KMS-11 (cell line): ENCODE data around the gene EGFL6.

ENCODE experiments used
- H2AFZ ChIP-seq: fragments of 200-600 bp; sonication (generic); 2 replicates; pipeline ENCODE4 v1.6.1; 2016; ENCODE audit warnings: antibody characterized with exemption, mixed run types, low read depth
- H3K27ac ChIP-seq: fragments of 200-600 bp; sonication (generic); 2 replicates; pipeline ENCODE4 v1.6.1; 2016; ENCODE audit warnings: mild to moderate bottlenecking, mixed run types
- H3K27me3 ChIP-seq: fragments of 200-600 bp; sonication (generic); 2 replicates; pipeline ENCODE4 v1.6.1; 2017; ENCODE audit warnings: mild to moderate bottlenecking, low read depth, mixed run types, moderate library complexity; ENCODE audit not compliant: insufficient read depth
- H3K36me3 ChIP-seq: fragments of 200-600 bp; sonication (generic); 2 replicates; pipeline ENCODE4 v1.6.1; 2017; ENCODE audit warnings: mild to moderate bottlenecking, mixed run types; ENCODE audit not compliant: insufficient read depth
- H3K4me1 ChIP-seq: fragments of 200-600 bp; sonication (generic); 2 replicates; pipeline ENCODE4 v1.6.1; 2016; ENCODE audit warnings: mild to moderate bottlenecking, low read depth, mixed run types; ENCODE audit not compliant: poor library complexity, severe bottlenecking
- H3K4me2 ChIP-seq: fragments of 200-600 bp; sonication (generic); 2 replicates; pipeline ENCODE4 v1.7.0; 2016; ENCODE audit warnings: mild to moderate bottlenecking, mixed run types
- H3K4me3 ChIP-seq: fragments of 200-600 bp; sonication (generic); IDR thresholded peaks from 2 replicates; pipeline ENCODE4 v1.6.1; 2017; ENCODE audit warnings: low read depth, low read length, mixed read lengths; ENCODE audit not compliant: insufficient read depth
- H3K79me2 ChIP-seq: fragments of 200-600 bp; sonication (generic); 2 replicates; pipeline ENCODE4 v1.6.1; 2016; ENCODE audit warnings: low read depth, mixed run types; ENCODE audit not compliant: insufficient read depth
- H3K9ac ChIP-seq: fragments of 200-600 bp; sonication (generic); 2 replicates; pipeline ENCODE4 v1.6.1; 2016; ENCODE audit warnings: mild to moderate bottlenecking, mixed run types
- H4K20me1 ChIP-seq: fragments of 200-600 bp; sonication (generic); 2 replicates; pipeline ENCODE4 v1.6.1; 2016; ENCODE audit warnings: mild to moderate bottlenecking, mixed run types; ENCODE audit not compliant: insufficient read depth
- CTCF ChIP-seq: fragments of 200-600 bp; sonication (generic); conservative IDR thresholded peaks from 2 replicates; pipeline ENCODE4 v1.6.1; 2017; ENCODE audit warnings: low read depth, mild to moderate bottlenecking, antibody characterized with exemption, low read length, moderate library complexity, mixed read lengths

The EGFL6 gene

GRCh38 chrX:13579661-13580060 is 10.3 kb downstream of the EGFL6 start:
- H3K4me1 ChIP-seq: no peaks in the 10 kb centered on the region
- no peak for TF ChIP-seq CTCF
- H3K27me3 ChIP-seq: no peaks in the 10 kb centered on the region
- H3K9ac ChIP-seq: no peak overlapping the region
- no peak overlapping the region for H3K4me2 ChIP-seq
- H3K27ac ChIP-seq: no peak overlapping the region
- no peaks in the 10 kb centered on the region for H4K20me1 ChIP-seq
- H3K4me3 ChIP-seq: no peak overlapping the region
- no peaks in the 10 kb centered on the region for H3K79me2 ChIP-seq
- no peak overlapping the region for H2AFZ ChIP-seq
- no peaks in the 10 kb centered on the region for H3K36me3 ChIP-seq

GRCh38 chrX:13581554-13581953 is 12.2 kb downstream of the EGFL6 start:
- H3K4me3 ChIP-seq: no peak overlapping the region
- H3K4me2 ChIP-seq: no peak overlapping the region
- TF ChIP-seq CTCF: no peak
- H3K9ac ChIP-seq: no peak overlapping the region
- H4K20me1 ChIP-seq: no peaks in the 10 kb centered on the region
- H3K27ac ChIP-seq: no peak overlapping the region
- H3K27me3 ChIP-seq: no peaks in the 10 kb centered on the region
- no peaks in the 10 kb centered on the region for H3K4me1 ChIP-seq
- no peaks in the 10 kb centered on the region for H3K36me3 ChIP-seq
- no peak overlapping the region for H2AFZ ChIP-seq
- H3K79me2 ChIP-seq: no peaks in the 10 kb centered on the region

GRCh38 chrX:13587786-13588477 is 18.5 kb downstream of the EGFL6 start:
- Histone ChIP-seq H3K4me3 (no peak overlapping the region), H3K9ac (no peak overlapping the region), H3K36me3 (no peaks in the 10 kb centered on the region), H2AFZ (no peak overlapping the region), H3K79me2 (no peaks in the 10 kb centered on the region), H3K4me2 (no peak overlapping the region), H3K4me1 (no peaks in the 10 kb centered on the region), H3K27ac (no peak overlapping the region), H3K27me3 (no peaks in the 10 kb centered on the region), H4K20me1 (no peaks in the 10 kb centered on the region)
- TF ChIP-seq CTCF: no peak

GRCh38 chrX:13590207-13590606 is 20.8 kb downstream of the EGFL6 start:
- H3K79me2 ChIP-seq: no peaks in the 10 kb centered on the region
- no peak overlapping the region for H2AFZ ChIP-seq
- no peaks in the 10 kb centered on the region for H4K20me1 ChIP-seq
- H3K27me3 ChIP-seq: no peaks in the 10 kb centered on the region
- no peak overlapping the region for H3K4me3 ChIP-seq
- TF ChIP-seq CTCF: no peak
- H3K9ac ChIP-seq: no peak overlapping the region
- H3K4me2 ChIP-seq: no peak overlapping the region
- no peak overlapping the region for H3K27ac ChIP-seq
- H3K4me1 ChIP-seq: no peaks in the 10 kb centered on the region
- H3K36me3 ChIP-seq: no peaks in the 10 kb centered on the region
